Loucy (cell line): Measurements from ENCODE around the gene DBNDD1.

Experiments
- H2AFZ ChIP-seq: fragments of 200-600 bp; sonication (generic); 2 replicates; pipeline ENCODE4 v1.6.0; 2016; ENCODE audit warnings: antibody characterized with exemption, mild to moderate bottlenecking, low read length, moderate library complexity
- H3F3A ChIP-seq: fragments of 200-600 bp; 2 replicates; pipeline ENCODE4 v1.6.0; 2016; ENCODE audit warnings: antibody characterized with exemption, low read depth, mild to moderate bottlenecking
- H3K27me3 ChIP-seq: fragments of 200-600 bp; sonication (generic); 2 replicates; pipeline ENCODE4 v1.6.1; 2014; ENCODE audit warnings: low read length, mild to moderate bottlenecking; ENCODE audit not compliant: insufficient read depth, poor library complexity, severe bottlenecking
- H3K36me3 ChIP-seq: fragments of 200-600 bp; sonication (generic); 2 replicates; pipeline ENCODE4 v1.6.1; 2016; ENCODE audit warnings: low read length; ENCODE audit not compliant: insufficient read depth
- H3K4me1 ChIP-seq: fragments of 200-600 bp; sonication (generic); 2 replicates; pipeline ENCODE4 v1.5.1; 2014; ENCODE audit warnings: low read length, mild to moderate bottlenecking; ENCODE audit not compliant: insufficient read depth, poor library complexity, severe bottlenecking
- H3K4me2 ChIP-seq: fragments of 200-600 bp; sonication (generic); 2 replicates; pipeline ENCODE4 v1.6.0; 2014; ENCODE audit warnings: antibody characterized with exemption, low read length, low read depth, mild to moderate bottlenecking; ENCODE audit not compliant: poor library complexity, severe bottlenecking
- H3K4me3 ChIP-seq: fragments of 200-600 bp; sonication (generic); 2 replicates; pipeline ENCODE4 v1.5.1; 2014; ENCODE audit warnings: low read length, mild to moderate bottlenecking, mixed read lengths; ENCODE audit not compliant: poor library complexity, severe bottlenecking
- H3K79me2 ChIP-seq: fragments of 200-600 bp; sonication (generic); 2 replicates; pipeline ENCODE4 v1.6.1; 2014; ENCODE audit warnings: low read length; ENCODE audit not compliant: insufficient read depth
- H3K9ac ChIP-seq: fragments of 200-600 bp; sonication (generic); 2 replicates; pipeline ENCODE4 v1.6.0; 2014; ENCODE audit warnings: mild to moderate bottlenecking, low read depth, low read length, moderate library complexity; ENCODE audit not compliant: poor library complexity, severe bottlenecking
- H3K9me2 ChIP-seq: fragments of 200-600 bp; sonication (generic); replicated peaks from 2 replicates; pipeline ENCODE4 v1.6.1; 2016; ENCODE audit warnings: low read depth, low read length, mixed read lengths
- H3K9me3 ChIP-seq: fragments of 200-600 bp; sonication (generic); 2 replicates; pipeline ENCODE4 v1.6.1; 2014; ENCODE audit warnings: mild to moderate bottlenecking, antibody characterized with exemption, low read length, low read depth; ENCODE audit not compliant: insufficient read depth
- H4K20me1 ChIP-seq: fragments of 200-600 bp; sonication (generic); 2 replicates; pipeline ENCODE4 v1.6.0; 2014; ENCODE audit warnings: antibody characterized with exemption, low read length, mild to moderate bottlenecking; ENCODE audit not compliant: insufficient read depth, poor library complexity, severe bottlenecking
- EZH2phosphoT487 ChIP-seq: fragments of 200-600 bp; IDR thresholded peaks from 2 replicates; pipeline ENCODE4 v1.6.1; 2018; ENCODE audit warnings: antibody characterized with exemption, mild to moderate bottlenecking, moderate library complexity, borderline replicate concordance
- TF ChIP-seq, protein P1 (sequence below): fragments of 200-600 bp; sonication (generic); conservative IDR thresholded peaks from 2 replicates; pipeline ENCODE4 v1.5.1; 2014; ENCODE audit warnings: mild to moderate bottlenecking, antibody characterized with exemption, low read length

DBNDD1 gene

DNA sequence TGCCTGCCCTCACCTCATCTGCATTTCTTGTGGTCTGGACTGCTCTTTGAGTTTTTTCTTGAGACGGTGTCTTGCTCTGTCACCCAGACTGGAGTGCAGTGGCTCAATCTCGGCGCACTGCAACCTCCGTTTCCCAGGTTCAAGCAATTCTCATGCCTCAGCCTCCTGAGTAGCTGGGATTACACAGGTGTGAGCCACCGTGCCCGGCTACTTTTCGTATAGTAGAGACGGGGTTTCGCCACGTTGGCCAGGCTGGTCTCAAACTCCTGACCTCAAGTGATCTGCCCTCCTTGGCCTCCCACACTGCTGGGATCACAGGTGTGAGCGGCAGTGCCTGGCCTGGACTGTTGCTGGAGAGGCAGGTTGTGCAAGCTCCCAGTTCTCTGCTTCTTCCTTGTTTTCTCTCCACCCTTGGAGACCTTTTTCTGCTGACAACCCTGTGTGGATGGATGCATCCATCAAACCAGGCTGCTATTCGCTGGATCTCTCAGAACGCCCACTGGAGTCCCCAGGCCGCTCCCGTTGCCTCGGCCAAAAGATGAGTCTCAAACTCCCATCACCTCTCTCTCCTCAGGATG lies 22.7 kb upstream of the DBNDD1 start:
- Histone ChIP-seq H3K9ac (no peak overlapping the region), H3K79me2 (no peaks in the 10 kb centered on the region), H4K20me1 (no peaks in the 10 kb centered on the region), H3K36me3 (no peaks in the 10 kb centered on the region), H3K4me1 (no peaks in the 10 kb centered on the region), H3K9me3 (no peaks in the 10 kb centered on the region), H3K4me3 (no peak overlapping the region), H3K9me2 (no peaks in the 10 kb centered on the region), H3F3A (no peaks in the 10 kb centered on the region), H2AFZ (no peak overlapping the region), H3K27me3 (no peaks in the 10 kb centered on the region), H3K4me2 (no peak overlapping the region)
- TF ChIP-seq, protein P1, sequence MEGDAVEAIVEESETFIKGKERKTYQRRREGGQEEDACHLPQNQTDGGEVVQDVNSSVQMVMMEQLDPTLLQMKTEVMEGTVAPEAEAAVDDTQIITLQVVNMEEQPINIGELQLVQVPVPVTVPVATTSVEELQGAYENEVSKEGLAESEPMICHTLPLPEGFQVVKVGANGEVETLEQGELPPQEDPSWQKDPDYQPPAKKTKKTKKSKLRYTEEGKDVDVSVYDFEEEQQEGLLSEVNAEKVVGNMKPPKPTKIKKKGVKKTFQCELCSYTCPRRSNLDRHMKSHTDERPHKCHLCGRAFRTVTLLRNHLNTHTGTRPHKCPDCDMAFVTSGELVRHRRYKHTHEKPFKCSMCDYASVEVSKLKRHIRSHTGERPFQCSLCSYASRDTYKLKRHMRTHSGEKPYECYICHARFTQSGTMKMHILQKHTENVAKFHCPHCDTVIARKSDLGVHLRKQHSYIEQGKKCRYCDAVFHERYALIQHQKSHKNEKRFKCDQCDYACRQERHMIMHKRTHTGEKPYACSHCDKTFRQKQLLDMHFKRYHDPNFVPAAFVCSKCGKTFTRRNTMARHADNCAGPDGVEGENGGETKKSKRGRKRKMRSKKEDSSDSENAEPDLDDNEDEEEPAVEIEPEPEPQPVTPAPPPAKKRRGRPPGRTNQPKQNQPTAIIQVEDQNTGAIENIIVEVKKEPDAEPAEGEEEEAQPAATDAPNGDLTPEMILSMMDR: no peak
- no peak for TF ChIP-seq EZH2phosphoT487

DNA sequence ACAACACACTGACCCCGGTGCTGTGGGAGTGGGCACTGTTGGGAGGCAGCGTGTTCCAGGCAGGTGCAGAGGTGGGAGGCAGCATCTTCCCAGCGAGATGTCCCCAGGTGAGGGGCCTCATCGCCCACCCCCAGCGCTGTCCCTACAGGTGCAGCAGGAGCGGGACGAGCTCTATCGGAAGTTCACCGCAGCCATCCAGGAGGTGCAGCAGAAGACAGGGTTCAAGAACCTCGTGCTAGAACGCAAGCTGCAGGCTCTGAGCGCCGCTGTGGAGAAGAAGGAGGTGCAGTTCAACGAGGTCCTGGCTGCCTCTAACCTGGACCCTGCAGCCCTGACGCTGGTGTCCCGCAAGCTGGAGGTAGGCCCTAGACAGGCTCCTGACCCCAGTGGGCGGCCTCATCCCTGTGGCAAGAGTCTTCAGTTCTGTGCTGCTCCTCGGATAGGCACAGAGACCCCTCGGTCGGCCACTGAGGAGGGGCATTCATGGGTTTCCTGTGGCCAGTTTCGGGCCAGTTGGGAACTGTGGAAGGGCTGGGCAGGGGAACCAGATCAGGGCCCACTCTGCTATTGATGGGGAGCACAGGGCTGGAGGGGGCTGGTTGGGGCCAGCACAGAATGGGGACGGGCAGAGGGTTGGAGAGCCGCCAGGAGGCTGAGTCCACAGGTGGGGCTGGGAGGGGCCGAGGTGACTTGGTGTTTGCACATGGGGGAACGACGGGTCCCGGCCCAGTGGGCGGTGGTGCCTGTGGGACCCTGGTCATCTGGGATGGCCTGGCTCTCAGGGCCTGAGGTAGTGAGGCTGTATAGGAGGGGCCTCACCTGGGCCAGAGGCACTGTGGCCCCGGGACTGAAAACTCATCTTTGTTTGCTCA lies 21.1 kb upstream of the DBNDD1 start:
- Histone ChIP-seq H3K36me3 (no peaks in the 10 kb centered on the region), H2AFZ (no peak overlapping the region), H3F3A (no peaks in the 10 kb centered on the region), H3K79me2 (no peaks in the 10 kb centered on the region), H3K9me3 (no peaks in the 10 kb centered on the region), H3K4me1 (no peaks in the 10 kb centered on the region), H3K9me2 (no peaks in the 10 kb centered on the region), H4K20me1 (no peaks in the 10 kb centered on the region), H3K27me3 (no peaks in the 10 kb centered on the region), H3K4me3 (no peak overlapping the region), H3K4me2 (no peak overlapping the region), H3K9ac (no peak overlapping the region)
- TF ChIP-seq EZH2phosphoT487: no peak
- TF ChIP-seq, protein P1: no peak

DNA sequence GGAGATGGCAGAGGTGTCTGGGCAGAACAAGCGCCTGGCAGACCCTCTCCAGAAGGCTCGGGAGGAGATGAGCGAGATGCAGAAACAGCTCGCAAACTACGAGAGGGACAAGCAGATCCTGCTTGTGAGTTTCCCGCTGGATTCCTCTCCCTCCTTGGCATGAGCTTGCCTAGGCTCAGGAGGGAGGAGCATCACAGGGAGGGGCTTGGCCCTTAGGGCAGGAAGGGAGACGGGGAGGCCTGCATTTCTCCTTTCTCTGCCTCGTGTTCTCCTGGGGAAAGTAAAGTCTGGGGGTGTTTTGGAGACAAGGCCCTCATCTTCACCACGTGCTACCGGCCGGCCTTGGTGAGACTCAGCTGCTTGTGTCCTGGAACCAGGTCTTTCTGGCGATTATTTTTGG lies 18.0 kb upstream of the DBNDD1 start:
- no peak for TF ChIP-seq EZH2phosphoT487
- TF ChIP-seq, protein P1: no peak
- Histone ChIP-seq H3K9me2 (no peaks in the 10 kb centered on the region), H3K9ac (no peak overlapping the region), H2AFZ (no peak overlapping the region), H3K79me2 (no peaks in the 10 kb centered on the region), H3K36me3 (no peaks in the 10 kb centered on the region), H3K4me3 (no peak overlapping the region), H3K27me3 (no peaks in the 10 kb centered on the region), H3K9me3 (no peaks in the 10 kb centered on the region), H4K20me1 (no peaks in the 10 kb centered on the region), H3K4me1 (no peaks in the 10 kb centered on the region), H3K4me2 (no peak overlapping the region), H3F3A (no peaks in the 10 kb centered on the region)
